H9 (cell line): ENCODE measurements around the gene TMEM222. TPM values are rescaled to one million over a fixed set of nuclear protein-coding genes. Genes with fewer than 3 reads are reported as not detected.

Experiments used
- DNase-seq: peaks from one replicate; pipeline ENCODE4 v3.0.0-alpha.2; 2017
- H2AFZ ChIP-seq: one replicate; pipeline ENCODE4 v1.6.1; 2013; ENCODE audit warnings: mild to moderate bottlenecking, low read length, control low read depth, moderate library complexity
- H2AK5ac ChIP-seq: 2 replicates; pipeline ENCODE4 v1.6.1; 2013; ENCODE audit warnings: low read length, control low read depth, mixed read lengths; ENCODE audit not compliant: insufficient read length
- H2BK120ac ChIP-seq: one replicate; pipeline ENCODE4 v1.6.1; 2013; ENCODE audit warnings: low read depth, mild to moderate bottlenecking, low read length, control low read depth, inconsistent platforms; ENCODE audit not compliant: poor library complexity, severe bottlenecking
- H2BK12ac ChIP-seq: 2 replicates; pipeline ENCODE4 v1.6.1; 2013; ENCODE audit warnings: low read length, control low read depth, mixed read lengths, low read depth; ENCODE audit not compliant: insufficient read length
- H2BK15ac ChIP-seq: 2 replicates; pipeline ENCODE4 v1.6.1; 2013; ENCODE audit warnings: low read depth, low read length, control low read depth
- H2BK20ac ChIP-seq: one replicate; pipeline ENCODE4 v1.6.1; 2013; ENCODE audit warnings: low read depth, mild to moderate bottlenecking, low read length, control low read depth, inconsistent platforms; ENCODE audit not compliant: poor library complexity, severe bottlenecking
- H2BK5ac ChIP-seq: 2 replicates; pipeline ENCODE4 v1.6.1; 2013; ENCODE audit warnings: low read length, control low read depth, mixed read lengths; ENCODE audit not compliant: insufficient read length
- H3K14ac ChIP-seq: 2 replicates; pipeline ENCODE4 v1.6.1; 2013; ENCODE audit warnings: low read length, control low read depth; ENCODE audit not compliant: insufficient read depth
- H3K18ac ChIP-seq: 2 replicates; pipeline ENCODE4 v1.6.1; 2013; ENCODE audit warnings: low read depth, mild to moderate bottlenecking, mixed read lengths, low read length, control low read depth; ENCODE audit not compliant: insufficient read length
- H3K23ac ChIP-seq: 2 replicates; pipeline ENCODE4 v1.6.1; 2013; ENCODE audit warnings: low read length, control low read depth, mixed read lengths, low read depth; ENCODE audit not compliant: insufficient read length
- H3K23me2 ChIP-seq: 2 replicates; pipeline ENCODE4 v1.6.1; 2013; ENCODE audit warnings: low read depth, mild to moderate bottlenecking, mixed read lengths, low read length, control low read depth; ENCODE audit not compliant: insufficient read length, poor library complexity, severe bottlenecking
- H3K27ac ChIP-seq: 2 replicates; pipeline ENCODE4 v1.5.1; 2013; ENCODE audit warnings: low read length, control low read depth, mixed read lengths, low read depth; ENCODE audit not compliant: insufficient read length
- H3K27me3 ChIP-seq: 2 replicates; pipeline ENCODE4 v1.6.1; 2013; ENCODE audit warnings: low read length, control low read depth, inconsistent platforms; ENCODE audit not compliant: insufficient read depth
- H3K4ac ChIP-seq: 2 replicates; pipeline ENCODE4 v1.6.1; 2013; ENCODE audit warnings: low read depth, mild to moderate bottlenecking, control low read depth, inconsistent platforms, low read length, moderate library complexity
- H3K4me1 ChIP-seq: 2 replicates; pipeline ENCODE4 v1.6.1; 2013; ENCODE audit warnings: low read length, control low read depth, inconsistent platforms; ENCODE audit not compliant: insufficient read depth
- H3K4me2 ChIP-seq: 2 replicates; pipeline ENCODE4 v1.6.1; 2013; ENCODE audit warnings: low read length, control low read depth, mixed read lengths; ENCODE audit not compliant: insufficient read length, insufficient read depth
- H3K56ac ChIP-seq: 2 replicates; pipeline ENCODE4 v1.6.1; 2013; ENCODE audit warnings: low read depth, mild to moderate bottlenecking, mixed read lengths, low read length, control low read depth; ENCODE audit not compliant: insufficient read length
- H3K79me1 ChIP-seq: 2 replicates; pipeline ENCODE4 v1.6.1; 2013; ENCODE audit warnings: low read depth, mild to moderate bottlenecking, moderate library complexity, low read length, control low read depth, inconsistent platforms; ENCODE audit not compliant: insufficient read depth, poor library complexity, severe bottlenecking
- H3K79me2 ChIP-seq: 2 replicates; pipeline ENCODE4 v1.6.1; 2013; ENCODE audit warnings: low read length, control low read depth, inconsistent platforms; ENCODE audit not compliant: insufficient read depth
- H3K9ac ChIP-seq: 2 replicates; pipeline ENCODE4 v1.6.1; 2013; ENCODE audit warnings: low read length, control low read depth, mixed read lengths; ENCODE audit not compliant: insufficient read length; ENCODE audit errors: extremely low read depth
- H3K9me3 ChIP-seq: one replicate; pipeline ENCODE4 v1.6.1; 2013; ENCODE audit warnings: low read depth, low read length, inconsistent platforms; ENCODE audit not compliant: control insufficient read depth
- H3T11ph ChIP-seq: one replicate; pipeline ENCODE4 v1.6.1; 2013; ENCODE audit warnings: mild to moderate bottlenecking, low read length, control low read depth, inconsistent platforms
- H4K20me1 ChIP-seq: one replicate; pipeline ENCODE4 v1.6.1; 2013; ENCODE audit not compliant: control insufficient read depth, insufficient read length, insufficient read depth
- H4K5ac ChIP-seq: 2 replicates; pipeline ENCODE4 v1.6.1; 2013; ENCODE audit warnings: low read depth, mild to moderate bottlenecking, mixed read lengths, low read length, control low read depth; ENCODE audit not compliant: insufficient read length
- H4K8ac ChIP-seq: replicated peaks from 2 replicates; pipeline ENCODE4 v1.6.1; 2013; ENCODE audit warnings: low read length, control low read depth, mixed read lengths, low read depth; ENCODE audit not compliant: insufficient read length
- H4K91ac ChIP-seq: 2 replicates; pipeline ENCODE4 v1.6.1; 2013; ENCODE audit warnings: low read depth, mild to moderate bottlenecking, moderate library complexity, mixed read lengths, low read length, control low read depth; ENCODE audit not compliant: insufficient read length
- H3K27ac Mint-ChIP-seq, 3 experiments: 2 replicates in 2 of 3; 3 replicates in 1 of 3; pipeline ENCODE4 v1.8.0; 2020 to 2021; ENCODE audit warnings: mixed read lengths in 3 of 3, mild to moderate bottlenecking in 1 of 3, moderate library complexity in 1 of 3
- H3K27me3 Mint-ChIP-seq: 2 replicates; pipeline ENCODE4 v1.8.0; 2021; ENCODE audit warnings: low read depth, mild to moderate bottlenecking, moderate library complexity, mixed read lengths
- H3K36me3 Mint-ChIP-seq, 3 experiments: 2 replicates in 2 of 3; 3 replicates in 1 of 3; pipeline ENCODE4 v1.8.0; 2020 to 2021; ENCODE audit warnings: low read depth in 3 of 3, mixed read lengths in 3 of 3; ENCODE audit not compliant: insufficient read depth in 1 of 3
- H3K4me1 Mint-ChIP-seq, 2 experiments: 2 replicates each; pipeline ENCODE4 v1.8.0; 2020; ENCODE audit warnings: mixed read lengths in 2 of 2
- H3K4me3 Mint-ChIP-seq, 2 experiments: 2 replicates in 1 of 2; 3 replicates in 1 of 2; pipeline ENCODE4 v1.8.0; 2020 to 2021; ENCODE audit warnings: mild to moderate bottlenecking in 2 of 2, mixed read lengths in 2 of 2, moderate library complexity in 1 of 2
- H3K9me3 Mint-ChIP-seq, 2 experiments: 2 replicates in 1 of 2; 3 replicates in 1 of 2; pipeline ENCODE4 v1.8.0; 2020; ENCODE audit warnings: mild to moderate bottlenecking in 2 of 2, mixed read lengths in 2 of 2, moderate library complexity in 1 of 2
- WGBS: extraction: QIAGEN DNeasy Blood & Tissue Kit; methylation state at CpG from one replicate; pipeline ENCODE4 v1.1.7; 2013; ENCODE audit warnings: missing lambda C conversion rate, low lambda C conversion rate, mixed read lengths; ENCODE audit not compliant: insufficient read length; ENCODE audit errors: extremely low coverage; 5-methylcytosine and 5-hydroxymethylcytosine counted together
- total RNA-seq: library from RNA; stranded (reverse); gene quantifications from 2 replicates; pipeline ENCODE4 v1.2.1, GENCODE V29; 2021
- TF ChIP-seq, protein P1 (sequence below): fragments of 200-600 bp; sonication (generic); conservative IDR thresholded peaks from 3 replicates; pipeline ENCODE4 v1.8.0; 2021; ENCODE audit warnings: antibody characterized with exemption, mild to moderate bottlenecking

TMEM222 gene
- total RNA-seq, 1 experiment from 2014 or later = 36.8 TPM

GRCh38 chr1:27297903-27298302 lies 24.1 kb upstream of the TMEM222 start:
- H3K56ac ChIP-seq = no peak overlapping the region
- no peaks in the 10 kb centered on the region for H3K79me2 ChIP-seq
- H2BK20ac ChIP-seq = no peak overlapping the region
- no peak overlapping the region for H3K27ac ChIP-seq
- no peaks in the 10 kb centered on the region for H3K27me3 ChIP-seq
- TF ChIP-seq, protein P1, sequence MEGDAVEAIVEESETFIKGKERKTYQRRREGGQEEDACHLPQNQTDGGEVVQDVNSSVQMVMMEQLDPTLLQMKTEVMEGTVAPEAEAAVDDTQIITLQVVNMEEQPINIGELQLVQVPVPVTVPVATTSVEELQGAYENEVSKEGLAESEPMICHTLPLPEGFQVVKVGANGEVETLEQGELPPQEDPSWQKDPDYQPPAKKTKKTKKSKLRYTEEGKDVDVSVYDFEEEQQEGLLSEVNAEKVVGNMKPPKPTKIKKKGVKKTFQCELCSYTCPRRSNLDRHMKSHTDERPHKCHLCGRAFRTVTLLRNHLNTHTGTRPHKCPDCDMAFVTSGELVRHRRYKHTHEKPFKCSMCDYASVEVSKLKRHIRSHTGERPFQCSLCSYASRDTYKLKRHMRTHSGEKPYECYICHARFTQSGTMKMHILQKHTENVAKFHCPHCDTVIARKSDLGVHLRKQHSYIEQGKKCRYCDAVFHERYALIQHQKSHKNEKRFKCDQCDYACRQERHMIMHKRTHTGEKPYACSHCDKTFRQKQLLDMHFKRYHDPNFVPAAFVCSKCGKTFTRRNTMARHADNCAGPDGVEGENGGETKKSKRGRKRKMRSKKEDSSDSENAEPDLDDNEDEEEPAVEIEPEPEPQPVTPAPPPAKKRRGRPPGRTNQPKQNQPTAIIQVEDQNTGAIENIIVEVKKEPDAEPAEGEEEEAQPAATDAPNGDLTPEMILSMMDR = no peak
- no peak overlapping the region for H2BK120ac ChIP-seq
- peaks cover 29 to 37% of the 10 kb centered on the region in 2 experiments for H3K4me1 Mint-ChIP-seq
- H3K27me3 Mint-ChIP-seq = no peaks in the 10 kb centered on the region
- no peaks in the 10 kb centered on the region for H3K9me3 ChIP-seq
- no peaks in the 10 kb centered on the region for H3K23me2 ChIP-seq
- no peak overlapping the region for H3K23ac ChIP-seq
- peaks cover 4 to 10% (median 5%) of the 10 kb centered on the region in 3 experiments; a peak in 4 of 7 replicates for H3K36me3 Mint-ChIP-seq
- no peak overlapping the region for H3K4me3 Mint-ChIP-seq
- H3K14ac ChIP-seq = no peak overlapping the region
- H2AK5ac ChIP-seq = no peak overlapping the region
- no peaks in the 10 kb centered on the region for H3K9me3 Mint-ChIP-seq
- H3K4me2 ChIP-seq = no peak overlapping the region
- H3K4ac ChIP-seq = no peak overlapping the region
- no peak overlapping the region for H2BK15ac ChIP-seq
- no peak overlapping the region for H2AFZ ChIP-seq
- no peak overlapping the region for H4K91ac ChIP-seq
- H3K27ac Mint-ChIP-seq = no peak overlapping the region
- no peak overlapping the region for H4K8ac ChIP-seq
- H3K18ac ChIP-seq = no peak overlapping the region
- H4K20me1 ChIP-seq = peaks cover 2% of the 10 kb centered on the region
- H3K4me1 ChIP-seq = peaks cover 9% of the 10 kb centered on the region; the same call in 1 of the 2 replicates
- DNase-seq = no peak
- H3T11ph ChIP-seq = no peak overlapping the region
- H2BK5ac ChIP-seq = no peak overlapping the region
- H4K5ac ChIP-seq = no peak overlapping the region
- H2BK12ac ChIP-seq = no peak overlapping the region
- WGBS = no CpG with 5 or more reads among the region's 3 CpGs
- H3K9ac ChIP-seq = no peak overlapping the region
- no peaks in the 10 kb centered on the region for H3K79me1 ChIP-seq
